Pancreas (tissue), 10 donors: ENCODE measurements around the gene ISG20L2. TPM values are rescaled to one million over a fixed set of nuclear protein-coding genes. Genes with fewer than 3 reads are reported as not detected.

ENCODE experiments used
- ATAC-seq, 4 donors: fragments of 200-7000 bp; cut with Tn5 transposase; one replicate each; pipeline versions ENCODE4 v1.8.0 to v1.9.1; 2020; ENCODE audit warnings: mild to moderate bottlenecking in 4 of 4, moderate library complexity in 4 of 4
- DNase-seq, 6 donors: peaks; one replicate each; pipeline ENCODE4 v3.0.0-alpha.2; 2020
- FAIRE-seq: peaks from 2 replicates; lab custom pipeline; 2012; peaks lifted over from hg19 to GRCh38; lab: Jason Lieb, UNC
- H3K27ac ChIP-seq, 4 donors: fragments of 200-600 bp; sonication (generic); 1 replicate in 3 of 4; 2 replicates in 1 of 4; pipeline versions ENCODE4 v1.5.0 to v1.8.0; 2020
- H3K27me3 ChIP-seq, 4 donors: fragments of 200-600 bp; one replicate each; pipeline ENCODE4 v1.8.0; 2021
- H3K36me3 ChIP-seq, 3 donors: fragments of 200-600 bp; sonication (generic) in 1 of 3; one replicate each; pipeline versions ENCODE4 v1.5.0 to v1.8.0; 2020 to 2021
- H3K4me1 ChIP-seq, 3 donors: fragments of 200-600 bp; one replicate each; pipeline ENCODE4 v1.8.0; 2021
- H3K4me3 ChIP-seq, 4 donors: fragments of 200-600 bp; sonication (generic) in 2 of 4; one replicate each; pipeline versions ENCODE4 v1.5.0 to v1.8.0; 2020 to 2021
- H3K9me3 ChIP-seq, 4 donors: fragments of 200-600 bp; one replicate each; pipeline ENCODE4 v1.8.0; 2021
- WGBS, 2 donors: extraction: QIAGEN DNeasy Blood & Tissue Kit; methylation state at CpG; one replicate each; pipeline ENCODE4 v1.1.7; 2013; 5-methylcytosine and 5-hydroxymethylcytosine counted together
- intact Hi-C, 3 donors: fragments of 100-400 bp; cut with DNase I; formaldehyde crosslinking; loops; one replicate each; pipeline versions ENCODE4 v1.11.1 to v1.14.2; 2022
- polyA plus RNA-seq, 2 donors: library from polyadenylated mRNA; stranded (reverse); fragments of 200-250 nt; gene quantifications; one replicate each; pipeline ENCODE4 v1.2.3, GENCODE V29; 2013
- total RNA-seq, 6 donors: library from RNA; stranded (reverse); fragmentation: NEBNext Ultra II Directional in 4 of 6; extraction: Animal tissue kit (Norgen Biotek cat#: 25700) in 4 of 6; gene quantifications; one replicate each; pipeline versions ENCODE4 v1.2.1 to v1.2.4, GENCODE V29; 2021 to 2023
- TF ChIP-seq, protein P1 (sequence below), 4 donors: fragments of 200-600 bp; sonication (generic) in 3 of 4; IDR thresholded peaks; one replicate each; pipeline versions ENCODE4 v1.5.0 to v1.8.0; 2021; ENCODE audit warnings: antibody characterized with exemption in 4 of 4
- donor health status: healthy with polysubstance abuse.
- donor health status: DM: no; HTN: no; CAD: no; lungs with moderate emphysema.
- donor health status: DM: no; HTN: no; CAD: no.
- donor health status: control.
- donor health status: control.
- donor health status: Bipolar disorder and iron deficiency.
- donor health status: DM: yes; HTN: yes; CAD: no.
- donor health status: DM: no; HTN: no; CAD: no.
- donor health status: DM: no; HTN: no; CAD: no.
- donor health status: DM: yes; HTN: yes; CAD: no.

Gene ISG20L2
- total and polyA plus RNA-seq, 8 donors: 5.2 to 13.2 (median 8.3) TPM

DNA sequence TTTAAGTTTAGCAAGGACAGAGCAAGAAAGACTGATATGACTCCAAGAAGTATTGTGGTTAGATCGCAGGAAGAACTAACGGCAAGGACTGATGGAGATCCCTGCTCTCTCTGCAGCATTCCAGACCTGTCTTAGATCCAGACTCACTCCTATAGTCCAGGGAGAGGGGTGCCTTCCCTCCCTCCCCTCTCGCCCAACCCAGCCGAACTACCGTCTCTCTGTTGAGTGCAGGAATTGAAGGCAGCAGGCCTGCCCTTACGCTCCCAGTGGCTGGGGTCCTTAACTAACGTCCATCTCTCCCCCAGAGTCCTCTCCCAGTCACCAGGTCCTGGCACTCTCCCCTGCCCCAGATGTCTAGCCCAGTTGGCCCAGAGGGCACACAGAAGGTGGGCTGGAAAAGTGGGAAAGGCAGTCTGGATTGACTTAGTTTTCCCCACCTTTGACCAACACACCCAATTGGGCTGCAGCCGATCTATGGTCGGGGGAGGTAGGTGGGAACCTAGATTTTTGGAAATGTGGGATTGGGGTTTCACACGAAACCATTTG, 24.3 kb downstream of the ISG20L2 start:
- Histone ChIP-seq H3K27me3 (peaks cover 0 to 6% (median 0%) of the 10 kb centered on the region in 4 donors), H3K4me3 (peak overlapping the region in 1 of 4 donors; percentile 48), H3K36me3 (no peaks in the 10 kb centered on the region), H3K4me1 (peaks cover 9 to 22% (median 17%) of the 10 kb centered on the region in 3 donors), H3K27ac (no peak overlapping the region), H3K9me3 (no peaks in the 10 kb centered on the region)
- DNase-seq (no peak), ATAC-seq (no peak), FAIRE-seq (no peak)
- TF ChIP-seq, protein P1, sequence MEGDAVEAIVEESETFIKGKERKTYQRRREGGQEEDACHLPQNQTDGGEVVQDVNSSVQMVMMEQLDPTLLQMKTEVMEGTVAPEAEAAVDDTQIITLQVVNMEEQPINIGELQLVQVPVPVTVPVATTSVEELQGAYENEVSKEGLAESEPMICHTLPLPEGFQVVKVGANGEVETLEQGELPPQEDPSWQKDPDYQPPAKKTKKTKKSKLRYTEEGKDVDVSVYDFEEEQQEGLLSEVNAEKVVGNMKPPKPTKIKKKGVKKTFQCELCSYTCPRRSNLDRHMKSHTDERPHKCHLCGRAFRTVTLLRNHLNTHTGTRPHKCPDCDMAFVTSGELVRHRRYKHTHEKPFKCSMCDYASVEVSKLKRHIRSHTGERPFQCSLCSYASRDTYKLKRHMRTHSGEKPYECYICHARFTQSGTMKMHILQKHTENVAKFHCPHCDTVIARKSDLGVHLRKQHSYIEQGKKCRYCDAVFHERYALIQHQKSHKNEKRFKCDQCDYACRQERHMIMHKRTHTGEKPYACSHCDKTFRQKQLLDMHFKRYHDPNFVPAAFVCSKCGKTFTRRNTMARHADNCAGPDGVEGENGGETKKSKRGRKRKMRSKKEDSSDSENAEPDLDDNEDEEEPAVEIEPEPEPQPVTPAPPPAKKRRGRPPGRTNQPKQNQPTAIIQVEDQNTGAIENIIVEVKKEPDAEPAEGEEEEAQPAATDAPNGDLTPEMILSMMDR (IDR thresholded peaks at IDR 0.05): no peak
- WGBS, 2 donors: 63 to 71% methylated on average over 10 of the region's 10 CpGs
- intact Hi-C loops: no loop called here

DNA sequence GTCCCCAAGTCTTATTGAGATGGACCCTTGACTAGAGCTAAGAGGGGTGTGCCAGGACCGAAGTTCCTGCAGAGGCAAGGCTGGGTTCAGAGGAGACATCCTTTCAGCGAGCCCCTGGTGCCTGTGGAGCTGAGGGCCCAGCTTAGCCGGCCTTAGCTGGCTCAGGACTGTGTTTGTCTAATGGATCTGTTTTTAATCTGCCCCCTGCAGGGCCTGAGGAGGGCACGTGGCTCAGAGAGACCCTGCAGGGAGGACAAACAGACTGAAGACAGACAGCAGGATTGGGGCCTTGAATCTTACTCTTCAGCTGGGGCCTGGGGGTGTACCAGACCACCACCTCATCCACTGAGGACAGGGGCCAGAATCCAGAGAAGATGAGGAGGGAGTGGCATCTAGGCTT, 24.8 kb downstream of the ISG20L2 start:
- H3K4me3 ChIP-seq: no peak overlapping the region
- H3K4me1 ChIP-seq: peaks cover 9 to 22% (median 17%) of the 10 kb centered on the region in 3 donors
- H3K27ac ChIP-seq: no peak overlapping the region
- TF ChIP-seq, protein P1 (IDR thresholded peaks at IDR 0.05): no peak
- FAIRE-seq: no peak
- no peaks in the 10 kb centered on the region for H3K9me3 ChIP-seq
- WGBS, 2 donors: 43 to 45% methylated on average over 4 of the region's 4 CpGs
- peaks cover 0 to 6% (median 0%) of the 10 kb centered on the region in 4 donors for H3K27me3 ChIP-seq
- DNase-seq: no peak
- no peaks in the 10 kb centered on the region for H3K36me3 ChIP-seq
- intact Hi-C loops: no loop called here
- ATAC-seq: no peak

GRCh38 chr1:156703336-156703735, 25.2 kb downstream of the ISG20L2 start:
- TF ChIP-seq, protein P1 (IDR thresholded peaks at IDR 0.05): no peak
- ATAC-seq: no peak
- WGBS, 2 donors: 50% methylated on average over 4 of the region's 4 CpGs
- H3K4me3 ChIP-seq: no peak overlapping the region
- H3K9me3 ChIP-seq: no peaks in the 10 kb centered on the region
- no peak overlapping the region for H3K27ac ChIP-seq
- no peak for FAIRE-seq
- peaks cover 0 to 6% (median 0%) of the 10 kb centered on the region in 4 donors for H3K27me3 ChIP-seq
- intact Hi-C loops: no loop called here
- H3K4me1 ChIP-seq: peaks cover 9 to 22% (median 17%) of the 10 kb centered on the region in 3 donors
- DNase-seq: no peak
- H3K36me3 ChIP-seq: no peaks in the 10 kb centered on the region

DNA sequence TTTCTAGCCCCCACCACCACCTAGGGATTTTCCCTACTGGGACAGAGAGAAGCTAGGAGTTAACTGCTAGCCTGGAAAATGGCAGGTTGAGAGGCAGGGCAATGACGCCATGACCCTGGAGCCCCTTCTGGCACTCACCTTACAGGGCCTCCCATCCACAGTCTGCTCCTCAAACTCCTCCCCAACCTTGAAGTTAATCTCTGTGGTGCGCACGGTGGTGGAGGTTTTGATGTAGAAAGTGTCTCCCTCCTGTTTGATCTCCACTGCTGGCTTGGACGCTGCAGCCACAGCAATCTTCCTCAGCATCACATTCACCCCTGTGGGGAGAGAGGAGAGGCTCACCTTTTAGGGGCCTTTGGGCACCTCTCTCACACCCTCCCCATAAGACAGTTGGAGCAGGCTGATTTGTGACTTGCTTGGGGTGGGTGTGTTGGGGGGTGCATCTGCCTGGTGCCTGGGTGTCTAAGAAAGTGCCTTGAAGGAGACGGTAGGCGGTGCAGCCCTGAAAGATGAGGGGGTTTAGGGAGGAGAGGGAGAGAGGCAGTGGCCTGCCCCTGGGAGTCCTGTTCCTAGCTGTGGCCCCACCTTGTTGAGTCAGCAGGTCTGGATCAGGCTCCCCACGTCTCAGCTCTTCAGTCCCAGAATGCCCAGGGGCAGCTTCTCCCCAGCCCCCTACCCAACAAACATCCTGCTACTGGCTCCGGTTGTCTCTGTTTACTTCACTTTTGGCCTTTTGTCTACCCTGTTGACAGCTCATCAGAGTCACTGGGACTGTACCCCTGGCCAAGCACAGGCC, 27.6 kb downstream of the ISG20L2 start:
- Histone ChIP-seq H3K4me1 (peaks cover 6 to 15% (median 12%) of the 10 kb centered on the region in 3 donors), H3K9me3 (no peaks in the 10 kb centered on the region), H3K4me3 (no peak overlapping the region), H3K27me3 (peaks cover 0 to 6% (median 0%) of the 10 kb centered on the region in 4 donors), H3K27ac (no peak overlapping the region), H3K36me3 (no peaks in the 10 kb centered on the region)
- no peak for FAIRE-seq
- WGBS, 2 donors: 78 to 84% methylated on average over 8 of the region's 8 CpGs
- no peak for ATAC-seq
- intact Hi-C loops: no loop called here
- TF ChIP-seq, protein P1 (IDR thresholded peaks at IDR 0.05): no peak
- DNase-seq: no peak

DNA sequence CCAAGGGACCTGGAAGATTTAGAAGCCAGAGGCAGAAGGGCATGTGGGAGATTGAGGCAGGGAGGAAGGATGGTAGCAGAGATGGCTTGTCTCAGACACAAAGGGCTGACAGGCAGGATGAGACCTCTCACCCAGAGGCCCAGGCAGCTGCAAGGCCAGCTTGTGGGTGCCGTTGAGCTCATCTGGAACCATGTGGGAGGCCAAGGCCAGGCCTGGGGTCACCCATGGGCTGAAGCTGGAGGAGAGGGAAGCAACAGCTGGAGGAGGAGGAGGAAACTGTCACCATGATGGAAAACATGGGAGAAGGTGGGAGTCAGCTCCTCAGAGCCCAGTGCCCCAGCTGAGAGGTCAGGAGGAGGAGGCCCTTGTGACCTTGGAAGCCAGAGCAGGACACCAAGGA, 29.6 kb downstream of the ISG20L2 start:
- Histone ChIP-seq H3K9me3 (no peaks in the 10 kb centered on the region), H3K4me1 (no peaks in the 10 kb centered on the region), H3K36me3 (no peaks in the 10 kb centered on the region), H3K27me3 (peaks cover 0 to 6% (median 0%) of the 10 kb centered on the region in 4 donors), H3K4me3 (no peak overlapping the region), H3K27ac (no peak overlapping the region)
- intact Hi-C loops: no loop called here
- 76 to 77% methylated on average over 1 of the region's 1 CpG for WGBS, 2 donors
- FAIRE-seq (no peak), ATAC-seq (no peak), DNase-seq (no peak)
- TF ChIP-seq, protein P1 (IDR thresholded peaks at IDR 0.05): no peak
